Measurements from ENCODE around the gene FGF2.

GRCh38 chr4:122842392-122842791 lies 15.8 kb downstream of the FGF2 start:
- TF ChIP-seq, protein P1, sequence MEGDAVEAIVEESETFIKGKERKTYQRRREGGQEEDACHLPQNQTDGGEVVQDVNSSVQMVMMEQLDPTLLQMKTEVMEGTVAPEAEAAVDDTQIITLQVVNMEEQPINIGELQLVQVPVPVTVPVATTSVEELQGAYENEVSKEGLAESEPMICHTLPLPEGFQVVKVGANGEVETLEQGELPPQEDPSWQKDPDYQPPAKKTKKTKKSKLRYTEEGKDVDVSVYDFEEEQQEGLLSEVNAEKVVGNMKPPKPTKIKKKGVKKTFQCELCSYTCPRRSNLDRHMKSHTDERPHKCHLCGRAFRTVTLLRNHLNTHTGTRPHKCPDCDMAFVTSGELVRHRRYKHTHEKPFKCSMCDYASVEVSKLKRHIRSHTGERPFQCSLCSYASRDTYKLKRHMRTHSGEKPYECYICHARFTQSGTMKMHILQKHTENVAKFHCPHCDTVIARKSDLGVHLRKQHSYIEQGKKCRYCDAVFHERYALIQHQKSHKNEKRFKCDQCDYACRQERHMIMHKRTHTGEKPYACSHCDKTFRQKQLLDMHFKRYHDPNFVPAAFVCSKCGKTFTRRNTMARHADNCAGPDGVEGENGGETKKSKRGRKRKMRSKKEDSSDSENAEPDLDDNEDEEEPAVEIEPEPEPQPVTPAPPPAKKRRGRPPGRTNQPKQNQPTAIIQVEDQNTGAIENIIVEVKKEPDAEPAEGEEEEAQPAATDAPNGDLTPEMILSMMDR (IDR thresholded peaks at IDR 0.05): no peak
- no peak for TF ChIP-seq ZFX (IDR thresholded peaks at IDR 0.05; ENCODE audit: borderline replicate concordance)
